HEK293 (cell line): ENCODE measurements around the gene HYLS1.

Experiments
- CTCF ChIA-PET: fragments of 350-600 bp; formaldehyde crosslinking; extraction: SDS; loops from one replicate; lab custom pipeline; 2021; ENCODE audit warnings: antibody characterized with exemption; lab: Yijun Ruan, JAX
- POLR2A ChIA-PET: fragments of 300-600 bp; formaldehyde crosslinking; extraction: SDS; loops from one replicate; lab custom pipeline; 2020; ENCODE audit warnings: antibody characterized with exemption, inconsistent platforms; lab: Yijun Ruan, JAX
- H3K27ac ChIP-seq: fragments of 200-500 bp; sonication (Bioruptor generic); 2 replicates; pipeline ENCODE4 v1.5.1; 2014; ENCODE audit warnings: low read depth, low read length, control low read depth, inconsistent platforms; ENCODE audit errors: extremely low read depth
- H3K36me3 ChIP-seq, 2 experiments: fragments of 200-500 bp in 1 of 2; sonication (Bioruptor generic) in 1 of 2; 1 replicate in 1 of 2; 2 replicates in 1 of 2; pipeline ENCODE4 v1.5.1; 2014 to 2017; ENCODE audit warnings: inconsistent platforms in 2 of 2, low read length in 2 of 2; ENCODE audit not compliant: control insufficient read depth in 2 of 2, insufficient read depth in 1 of 2
- H3K4me1 ChIP-seq: fragments of 200-500 bp; sonication (Bioruptor generic); 2 replicates; pipeline ENCODE4 v1.5.1; 2014; ENCODE audit warnings: mild to moderate bottlenecking, low read length, inconsistent platforms; ENCODE audit not compliant: control insufficient read depth, insufficient read depth
- H3K4me3 ChIP-seq: 2 replicates; pipeline ENCODE4 v1.5.1; 2011; ENCODE audit warnings: low read depth, mild to moderate bottlenecking, control low read depth, low read length, moderate library complexity
- H3K9me3 ChIP-seq: fragments of 200-500 bp; sonication (Bioruptor generic); 2 replicates; pipeline ENCODE4 v1.5.1; 2014; ENCODE audit warnings: low read depth, low read length, inconsistent platforms; ENCODE audit not compliant: control insufficient read depth, insufficient read depth
- GLIS1 ChIP-seq: fragments of 450-650 bp; formaldehyde crosslinking; IDR thresholded peaks from 2 replicates; pipeline ENCODE4 v1.5.1; 2016; ENCODE audit warnings: missing biosample characterization, missing genetic modification characterization
- HOXA7 ChIP-seq: sonication (generic); formaldehyde crosslinking; IDR thresholded peaks from 2 replicates; pipeline ENCODE4 v1.8.1; 2022; ENCODE audit warnings: missing genetic modification reagents, borderline replicate concordance
- HOXD13 ChIP-seq: sonication (generic); formaldehyde crosslinking; IDR thresholded peaks from 2 replicates; pipeline ENCODE4 v1.8.0; 2022; ENCODE audit warnings: missing genetic modification reagents, borderline replicate concordance
- KLF10 ChIP-seq: fragments of 450-650 bp; IDR thresholded peaks from 2 replicates; pipeline ENCODE4 v1.5.1; 2018; ENCODE audit warnings: missing biosample characterization, mild to moderate bottlenecking, missing genetic modification characterization
- KLF7 ChIP-seq: fragments of 450-650 bp; formaldehyde crosslinking; IDR thresholded peaks from 2 replicates; pipeline ENCODE4 v1.5.1; 2016; ENCODE audit warnings: missing biosample characterization, missing genetic modification characterization, borderline replicate concordance
- PRDM4 ChIP-seq: fragments of 450-650 bp; formaldehyde crosslinking; IDR thresholded peaks from 2 replicates; pipeline ENCODE4 v1.5.1; 2017; ENCODE audit warnings: missing biosample characterization, missing genetic modification characterization
- SP2 ChIP-seq: fragments of 450-650 bp; formaldehyde crosslinking; IDR thresholded peaks from 2 replicates; pipeline ENCODE4 v1.5.1; 2016; ENCODE audit warnings: missing biosample characterization, missing genetic modification characterization
- TCF7L2 ChIP-seq: IDR thresholded peaks from 2 replicates; pipeline ENCODE4 v1.6.1; 2011; ENCODE audit warnings: low read depth, mild to moderate bottlenecking, inconsistent platforms, low read length, moderate library complexity, borderline replicate concordance
- YY1 ChIP-seq: fragments of 450-650 bp; formaldehyde crosslinking; IDR thresholded peaks from 2 replicates; pipeline ENCODE4 v1.5.1; 2018; ENCODE audit warnings: missing biosample characterization, missing genetic modification characterization
- ZFHX2 ChIP-seq: fragments of 450-650 bp; formaldehyde crosslinking; conservative IDR thresholded peaks from 2 replicates; pipeline ENCODE4 v1.5.1; 2016; ENCODE audit warnings: missing biosample characterization, missing genetic modification characterization
- ZNF138 ChIP-seq: fragments of 450-650 bp; formaldehyde crosslinking; IDR thresholded peaks from 2 replicates; pipeline ENCODE4 v1.5.1; 2016; ENCODE audit warnings: missing biosample characterization, missing genetic modification characterization, borderline replicate concordance
- ZNF16 ChIP-seq: fragments of 450-650 bp; formaldehyde crosslinking; IDR thresholded peaks from 2 replicates; pipeline ENCODE4 v1.5.1; 2016; ENCODE audit warnings: low read depth, missing biosample characterization, missing genetic modification characterization
- ZNF169 ChIP-seq: fragments of 450-650 bp; formaldehyde crosslinking; IDR thresholded peaks from 2 replicates; pipeline ENCODE4 v1.5.1; 2016; ENCODE audit warnings: missing biosample characterization, missing genetic modification characterization
- ZNF184 ChIP-seq: fragments of 450-650 bp; IDR thresholded peaks from 2 replicates; pipeline ENCODE4 v1.5.1; 2018; ENCODE audit warnings: missing biosample characterization, mild to moderate bottlenecking, missing genetic modification characterization
- ZNF26 ChIP-seq: fragments of 450-650 bp; formaldehyde crosslinking; IDR thresholded peaks from 2 replicates; pipeline ENCODE4 v1.5.1; 2016; ENCODE audit warnings: missing biosample characterization, missing genetic modification characterization
- ZNF302 ChIP-seq: fragments of 450-650 bp; formaldehyde crosslinking; IDR thresholded peaks from 2 replicates; pipeline ENCODE4 v1.5.1; 2016; ENCODE audit warnings: missing biosample characterization, missing genetic modification characterization, low read depth
- ZNF394 ChIP-seq: fragments of 450-650 bp; formaldehyde crosslinking; IDR thresholded peaks from 2 replicates; pipeline ENCODE4 v1.5.1; 2016; ENCODE audit warnings: missing biosample characterization, missing genetic modification characterization, mild to moderate bottlenecking, moderate library complexity, borderline replicate concordance
- ZNF433 ChIP-seq: fragments of 450-650 bp; formaldehyde crosslinking; IDR thresholded peaks from 2 replicates; pipeline ENCODE4 v1.5.1; 2016; ENCODE audit warnings: missing biosample characterization, missing genetic modification characterization, low read depth
- ZNF514 ChIP-seq: fragments of 450-650 bp; formaldehyde crosslinking; IDR thresholded peaks from 2 replicates; pipeline ENCODE4 v1.5.1; 2016; ENCODE audit warnings: missing biosample characterization, missing genetic modification characterization
- ZNF521 ChIP-seq: fragments of 450-650 bp; formaldehyde crosslinking; IDR thresholded peaks from 2 replicates; pipeline ENCODE4 v1.5.1; 2017; ENCODE audit warnings: missing biosample characterization, mild to moderate bottlenecking, missing genetic modification characterization
- ZNF548 ChIP-seq: fragments of 450-650 bp; formaldehyde crosslinking; IDR thresholded peaks from 2 replicates; pipeline ENCODE4 v1.5.1; 2016; ENCODE audit warnings: missing biosample characterization, missing genetic modification characterization
- ZNF776 ChIP-seq: fragments of 450-650 bp; formaldehyde crosslinking; IDR thresholded peaks from 2 replicates; pipeline ENCODE4 v1.5.0; 2017; ENCODE audit warnings: missing biosample characterization, missing genetic modification characterization, borderline replicate concordance
- ZNF791 ChIP-seq: fragments of 450-650 bp; formaldehyde crosslinking; IDR thresholded peaks from 2 replicates; pipeline ENCODE4 v1.5.1; 2016; ENCODE audit warnings: missing biosample characterization, missing genetic modification characterization
- ZNF843 ChIP-seq: fragments of 450-650 bp; formaldehyde crosslinking; IDR thresholded peaks from 2 replicates; pipeline ENCODE4 v1.5.1; 2016; ENCODE audit warnings: missing biosample characterization, missing genetic modification characterization
- TF ChIP-seq, protein P1 (sequence below): fragments of 450-650 bp; formaldehyde crosslinking; IDR thresholded peaks from 2 replicates; pipeline ENCODE4 v1.5.1; 2016; ENCODE audit warnings: missing biosample characterization, missing genetic modification characterization
- TF ChIP-seq, protein P2 (sequence below): fragments of 450-650 bp; formaldehyde crosslinking; IDR thresholded peaks from 2 replicates; pipeline ENCODE4 v1.5.1; 2016; ENCODE audit warnings: missing biosample characterization, missing genetic modification characterization, low read depth

HYLS1 gene

GRCh38 chr11:125929445-125930075 is 42.1 kb downstream of the HYLS1 start:
- Histone ChIP-seq H3K4me1 (no peaks in the 10 kb centered on the region), H3K4me3 (no peak overlapping the region), H3K27ac (no peak overlapping the region), H3K9me3 (no peaks in the 10 kb centered on the region), H3K36me3 (no peaks in the 10 kb centered on the region)
- TF ChIP-seq ZNF394 (tag by site-specific recombination): no peak
- ChIA-PET CTCF (interaction anchor here (0.9 to 3.1 kb wide), 3 partner anchors 10 to 264 kb away, joined by 3 to 18 read pairs (median 4); no protein-coding TSS in a partner anchor), POLR2A (no interaction called here)

- ChIA-PET POLR2A (no interaction called here), CTCF (interaction anchor here (0.9 to 3.1 kb wide), 3 partner anchors 9 to 264 kb away, joined by 3 to 18 read pairs (median 4); no protein-coding TSS in a partner anchor)
- TF ChIP-seq ZNF302 (tag by site-specific recombination) (no peak), ZNF169 (no peak), GLIS1 (tag by site-specific recombination) (no peak), ZNF521 (tag by site-specific recombination) (no peak), HOXD13 (no peak), ZNF514 (tag by site-specific recombination) (no peak), YY1 (tag by site-specific recombination) (no peak), HOXA7 (CRISPR knock-in tag) (no peak)
These were observed 42.6 kb downstream of the HYLS1 start for GRCh38 chr11:125930076-125930450.

DNA sequence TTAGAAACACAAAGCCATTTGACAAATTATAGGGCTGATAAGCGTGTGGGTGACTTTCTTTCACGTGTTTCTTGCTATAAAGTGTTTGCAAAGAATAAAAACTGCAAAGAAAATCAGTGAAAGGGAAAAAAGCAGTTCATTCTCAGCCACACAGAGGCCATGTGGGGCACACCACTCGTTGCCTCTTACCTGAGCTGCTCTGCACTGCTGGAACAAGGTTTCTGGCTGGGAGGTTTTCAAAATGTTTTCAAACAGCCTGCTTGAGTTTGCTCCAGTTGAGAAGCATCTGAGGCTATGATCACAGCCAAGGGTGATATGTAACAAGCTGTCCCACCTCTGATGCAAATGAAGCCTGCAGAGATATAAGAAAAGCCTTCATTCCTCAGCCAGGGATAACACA is 43.6 kb downstream of the HYLS1 start:
- CTCF ChIA-PET: interaction anchor here (0.8 to 2.8 kb wide), 3 partner anchors 9 to 183 kb away, joined by 3 to 11 read pairs (median 7); no protein-coding TSS in a partner anchor
- Histone ChIP-seq H3K27ac (no peak overlapping the region), H3K9me3 (no peaks in the 10 kb centered on the region), H3K4me1 (no peaks in the 10 kb centered on the region), H3K4me3 (no peak overlapping the region), H3K36me3 (no peaks in the 10 kb centered on the region)
- POLR2A ChIA-PET: no interaction called here
- no peak for TF ChIP-seq TCF7L2
- no peak for TF ChIP-seq ZNF16
- no peak for TF ChIP-seq KLF10 (tag by site-specific recombination)
- no peak for TF ChIP-seq ZNF843 (tag by site-specific recombination)
- TF ChIP-seq ZNF138 (tag by site-specific recombination): no peak
- no peak for TF ChIP-seq PRDM4 (tag by site-specific recombination)
- TF ChIP-seq ZNF776 (tag by site-specific recombination): no peak
- no peak for TF ChIP-seq SP2 (tag by site-specific recombination)
- TF ChIP-seq, protein P1, sequence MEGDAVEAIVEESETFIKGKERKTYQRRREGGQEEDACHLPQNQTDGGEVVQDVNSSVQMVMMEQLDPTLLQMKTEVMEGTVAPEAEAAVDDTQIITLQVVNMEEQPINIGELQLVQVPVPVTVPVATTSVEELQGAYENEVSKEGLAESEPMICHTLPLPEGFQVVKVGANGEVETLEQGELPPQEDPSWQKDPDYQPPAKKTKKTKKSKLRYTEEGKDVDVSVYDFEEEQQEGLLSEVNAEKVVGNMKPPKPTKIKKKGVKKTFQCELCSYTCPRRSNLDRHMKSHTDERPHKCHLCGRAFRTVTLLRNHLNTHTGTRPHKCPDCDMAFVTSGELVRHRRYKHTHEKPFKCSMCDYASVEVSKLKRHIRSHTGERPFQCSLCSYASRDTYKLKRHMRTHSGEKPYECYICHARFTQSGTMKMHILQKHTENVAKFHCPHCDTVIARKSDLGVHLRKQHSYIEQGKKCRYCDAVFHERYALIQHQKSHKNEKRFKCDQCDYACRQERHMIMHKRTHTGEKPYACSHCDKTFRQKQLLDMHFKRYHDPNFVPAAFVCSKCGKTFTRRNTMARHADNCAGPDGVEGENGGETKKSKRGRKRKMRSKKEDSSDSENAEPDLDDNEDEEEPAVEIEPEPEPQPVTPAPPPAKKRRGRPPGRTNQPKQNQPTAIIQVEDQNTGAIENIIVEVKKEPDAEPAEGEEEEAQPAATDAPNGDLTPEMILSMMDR (tag by site-specific recombination): no peak
- no peak for TF ChIP-seq ZNF433
- no peak for TF ChIP-seq ZNF26 (tag by site-specific recombination)
- no peak for TF ChIP-seq ZNF184 (tag by site-specific recombination)
- TF ChIP-seq ZNF548 (tag by site-specific recombination): no peak
- TF ChIP-seq KLF7: no peak
- TF ChIP-seq ZFHX2: no peak
- no peak for TF ChIP-seq ZNF791
- TF ChIP-seq, protein P2, sequence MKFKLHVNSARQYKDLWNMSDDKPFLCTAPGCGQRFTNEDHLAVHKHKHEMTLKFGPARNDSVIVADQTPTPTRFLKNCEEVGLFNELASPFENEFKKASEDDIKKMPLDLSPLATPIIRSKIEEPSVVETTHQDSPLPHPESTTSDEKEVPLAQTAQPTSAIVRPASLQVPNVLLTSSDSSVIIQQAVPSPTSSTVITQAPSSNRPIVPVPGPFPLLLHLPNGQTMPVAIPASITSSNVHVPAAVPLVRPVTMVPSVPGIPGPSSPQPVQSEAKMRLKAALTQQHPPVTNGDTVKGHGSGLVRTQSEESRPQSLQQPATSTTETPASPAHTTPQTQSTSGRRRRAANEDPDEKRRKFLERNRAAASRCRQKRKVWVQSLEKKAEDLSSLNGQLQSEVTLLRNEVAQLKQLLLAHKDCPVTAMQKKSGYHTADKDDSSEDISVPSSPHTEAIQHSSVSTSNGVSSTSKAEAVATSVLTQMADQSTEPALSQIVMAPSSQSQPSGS (tag by site-specific recombination): no peak

More at GRCh38 chr11:125930076-125930450, 42.6 kb downstream of the HYLS1 start:
- no peaks in the 10 kb centered on the region for H3K9me3 ChIP-seq
- no peak overlapping the region for H3K27ac ChIP-seq
- H3K4me3 ChIP-seq: no peak overlapping the region
- H3K4me1 ChIP-seq: no peaks in the 10 kb centered on the region
- H3K36me3 ChIP-seq: no peaks in the 10 kb centered on the region
